Upper lobe of left lung (tissue), 6 donors: ENCODE data around the gene GTF2A2. TPM values are rescaled to one million over a fixed set of nuclear protein-coding genes. Genes with fewer than 3 reads are reported as not detected.

Source experiments
- ATAC-seq, 2 donors: fragments of 200-7000 bp; cut with Tn5 transposase; one replicate each; pipeline ENCODE4 v1.9.1; 2022; ENCODE audit warnings: mild to moderate bottlenecking in 2 of 2, moderate library complexity in 2 of 2; ENCODE audit not compliant: low FRiP score in 2 of 2
- DNase-seq, 2 donors: peaks; one replicate each; pipeline ENCODE4 v3.0.0-alpha.2; 2019 to 2020
- H3K27ac ChIP-seq, 4 donors: fragments of 200-600 bp; sonication (generic); one replicate each; pipeline ENCODE4 v1.5.1; 2016 to 2019
- H3K27me3 ChIP-seq, 4 donors: fragments of 200-600 bp; sonication (generic); one replicate each; pipeline ENCODE4 v1.5.1; 2017 to 2019
- H3K36me3 ChIP-seq, 4 donors: fragments of 200-600 bp; sonication (generic); one replicate each; pipeline ENCODE4 v1.5.1; 2016 to 2019
- H3K4me1 ChIP-seq, 4 donors: fragments of 200-600 bp; sonication (generic); one replicate each; pipeline ENCODE4 v1.5.1; 2018 to 2019
- H3K4me3 ChIP-seq, 4 donors: fragments of 200-600 bp; sonication (generic); one replicate each; pipeline ENCODE4 v1.5.1; 2017 to 2019; ENCODE audit warnings: mild to moderate bottlenecking in 2 of 4, moderate library complexity in 1 of 4
- H3K9me3 ChIP-seq, 4 donors: fragments of 200-600 bp; sonication (generic); one replicate each; pipeline ENCODE4 v1.5.1; 2018 to 2019
- EP300 ChIP-seq, 4 donors: sonication (generic); formaldehyde crosslinking; IDR thresholded peaks; one replicate each; pipeline ENCODE4 v1.5.1; 2017; ENCODE audit warnings: antibody characterized with exemption in 4 of 4, control low read depth in 2 of 4
- POLR2A ChIP-seq, 4 donors: fragments of 450-650 bp; IDR thresholded peaks; one replicate each; pipeline ENCODE4 v1.5.1; 2016 to 2017; ENCODE audit warnings: antibody characterized with exemption in 4 of 4, mild to moderate bottlenecking in 2 of 4
- POLR2AphosphoS5 ChIP-seq, 2 donors: sonication (generic); formaldehyde crosslinking; IDR thresholded peaks; one replicate each; pipeline ENCODE4 v1.5.1; 2017; ENCODE audit warnings: antibody characterized with exemption in 2 of 2
- WGBS, 2 donors: methylation state at CpG; one replicate each; pipeline ENCODE4 v1.1.5; 2017 to 2018; 5-methylcytosine and 5-hydroxymethylcytosine counted together
- total RNA-seq, 6 donors: library from RNA; depleted of rRNA in 4 of 6; stranded (reverse); fragments of >200 nt in 4 of 6; gene quantifications; one replicate each; pipeline versions ENCODE4 v1.1.0 to v1.2.1, GENCODE V29; 2016 to 2021
- TF ChIP-seq, protein P1 (sequence below), 6 experiments: fragments of 450-650 bp in 4 of 6; fragments of 200-600 bp in 2 of 6; sonication (generic) in 2 of 6; IDR thresholded peaks; one replicate each; pipeline ENCODE4 v1.5.1; 2016 to 2019; ENCODE audit warnings: antibody characterized with exemption in 6 of 6
- donor health status: DM: no; HTN: no; CAD: no; lungs with moderate emphysema.
- donor health status: DM: no; HTN: yes; CAD: no; lungs with severe emphysema.

The GTF2A2 gene
- total RNA-seq, 6 donors from 2014 or later = 5.5 to 80.1 (median 30.2) TPM

DNA sequence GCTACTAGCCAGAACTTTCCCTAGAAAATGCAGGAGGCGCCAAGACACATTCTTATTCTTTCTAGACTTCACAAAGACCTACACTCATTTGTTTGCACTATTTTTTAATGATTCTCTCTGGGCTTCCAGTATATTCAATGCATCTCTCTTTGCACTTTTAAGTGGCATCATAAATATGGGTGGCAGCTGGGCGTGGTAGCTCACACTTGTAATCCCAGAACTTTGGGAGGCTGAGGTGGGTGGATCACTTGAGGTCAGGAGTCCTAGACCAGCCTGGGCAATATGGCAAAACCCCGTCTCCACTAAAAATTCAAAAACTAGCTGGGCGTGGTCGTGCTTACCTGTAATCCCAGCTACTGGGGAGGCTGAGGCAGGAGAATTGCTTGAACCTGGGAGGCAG, 51.3 kb downstream of the GTF2A2 start:
- no peak for ATAC-seq
- no peaks in the 10 kb centered on the region for H3K4me1 ChIP-seq
- no peak overlapping the region for H3K27ac ChIP-seq
- DNase-seq = no peak
- H3K9me3 ChIP-seq = peaks cover 0 to 4% (median 0%) of the 10 kb centered on the region in 4 donors
- no peaks in the 10 kb centered on the region for H3K36me3 ChIP-seq
- no peaks in the 10 kb centered on the region for H3K27me3 ChIP-seq
- H3K4me3 ChIP-seq = no peak overlapping the region
- no peak for TF ChIP-seq POLR2A (IDR thresholded peaks at IDR 0.05)
- no peak for TF ChIP-seq POLR2AphosphoS5 (IDR thresholded peaks at IDR 0.05)
- no peak for TF ChIP-seq EP300 (IDR thresholded peaks at IDR 0.05)
- TF ChIP-seq, protein P1, sequence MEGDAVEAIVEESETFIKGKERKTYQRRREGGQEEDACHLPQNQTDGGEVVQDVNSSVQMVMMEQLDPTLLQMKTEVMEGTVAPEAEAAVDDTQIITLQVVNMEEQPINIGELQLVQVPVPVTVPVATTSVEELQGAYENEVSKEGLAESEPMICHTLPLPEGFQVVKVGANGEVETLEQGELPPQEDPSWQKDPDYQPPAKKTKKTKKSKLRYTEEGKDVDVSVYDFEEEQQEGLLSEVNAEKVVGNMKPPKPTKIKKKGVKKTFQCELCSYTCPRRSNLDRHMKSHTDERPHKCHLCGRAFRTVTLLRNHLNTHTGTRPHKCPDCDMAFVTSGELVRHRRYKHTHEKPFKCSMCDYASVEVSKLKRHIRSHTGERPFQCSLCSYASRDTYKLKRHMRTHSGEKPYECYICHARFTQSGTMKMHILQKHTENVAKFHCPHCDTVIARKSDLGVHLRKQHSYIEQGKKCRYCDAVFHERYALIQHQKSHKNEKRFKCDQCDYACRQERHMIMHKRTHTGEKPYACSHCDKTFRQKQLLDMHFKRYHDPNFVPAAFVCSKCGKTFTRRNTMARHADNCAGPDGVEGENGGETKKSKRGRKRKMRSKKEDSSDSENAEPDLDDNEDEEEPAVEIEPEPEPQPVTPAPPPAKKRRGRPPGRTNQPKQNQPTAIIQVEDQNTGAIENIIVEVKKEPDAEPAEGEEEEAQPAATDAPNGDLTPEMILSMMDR (IDR thresholded peaks at IDR 0.05) = no peak
- WGBS, 2 donors = 70 to 72% methylated on average over 4 of the region's 5 CpGs

- ATAC-seq = no peak
- H3K36me3 ChIP-seq = no peaks in the 10 kb centered on the region
- H3K4me3 ChIP-seq = no peak overlapping the region
- 83 to 86% methylated on average over 2 of the region's 2 CpGs for WGBS, 2 donors
- TF ChIP-seq POLR2A (IDR thresholded peaks at IDR 0.05) (no peak), POLR2AphosphoS5 (IDR thresholded peaks at IDR 0.05) (no peak), EP300 (IDR thresholded peaks at IDR 0.05) (no peak)
- TF ChIP-seq, protein P1 (IDR thresholded peaks at IDR 0.05) = no peak
- peaks cover 0 to 5% (median 0%) of the 10 kb centered on the region in 4 donors for H3K9me3 ChIP-seq
- DNase-seq = no peak
- H3K4me1 ChIP-seq = no peaks in the 10 kb centered on the region
- H3K27me3 ChIP-seq = no peaks in the 10 kb centered on the region
- no peak overlapping the region for H3K27ac ChIP-seq
These were observed 58.9 kb downstream of the GTF2A2 start for GRCh38 chr15:59598461-59598860.

DNA sequence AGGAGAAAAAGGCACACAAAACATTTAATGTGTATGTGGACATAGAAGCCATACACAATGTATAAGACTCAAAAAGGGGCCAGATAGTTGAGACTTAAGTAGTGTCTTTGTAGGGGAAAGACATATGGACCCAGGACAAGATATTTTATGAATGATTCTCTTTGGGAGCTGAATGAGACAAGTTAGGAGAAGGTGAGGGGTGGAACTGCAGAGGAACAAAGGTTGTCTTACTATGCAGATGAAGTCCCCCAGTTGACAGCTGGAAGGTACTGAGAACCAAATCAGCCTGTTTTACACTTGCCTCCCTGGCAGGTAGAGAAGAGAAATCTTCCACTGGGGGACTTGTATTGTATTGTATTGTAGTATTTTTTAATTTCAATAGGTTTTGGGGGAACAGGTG, 60.7 kb downstream of the GTF2A2 start:
- Histone ChIP-seq H3K4me3 (no peak overlapping the region), H3K36me3 (no peaks in the 10 kb centered on the region), H3K27ac (no peak overlapping the region), H3K27me3 (no peaks in the 10 kb centered on the region), H3K4me1 (no peaks in the 10 kb centered on the region), H3K9me3 (peaks cover 0 to 5% (median 0%) of the 10 kb centered on the region in 4 donors)
- TF ChIP-seq, protein P1 (IDR thresholded peaks at IDR 0.05) = no peak
- TF ChIP-seq POLR2AphosphoS5 (IDR thresholded peaks at IDR 0.05) (no peak), EP300 (IDR thresholded peaks at IDR 0.05) (no peak), POLR2A (IDR thresholded peaks at IDR 0.05) (no peak)
- ATAC-seq (no peak), DNase-seq (no peak)

DNA sequence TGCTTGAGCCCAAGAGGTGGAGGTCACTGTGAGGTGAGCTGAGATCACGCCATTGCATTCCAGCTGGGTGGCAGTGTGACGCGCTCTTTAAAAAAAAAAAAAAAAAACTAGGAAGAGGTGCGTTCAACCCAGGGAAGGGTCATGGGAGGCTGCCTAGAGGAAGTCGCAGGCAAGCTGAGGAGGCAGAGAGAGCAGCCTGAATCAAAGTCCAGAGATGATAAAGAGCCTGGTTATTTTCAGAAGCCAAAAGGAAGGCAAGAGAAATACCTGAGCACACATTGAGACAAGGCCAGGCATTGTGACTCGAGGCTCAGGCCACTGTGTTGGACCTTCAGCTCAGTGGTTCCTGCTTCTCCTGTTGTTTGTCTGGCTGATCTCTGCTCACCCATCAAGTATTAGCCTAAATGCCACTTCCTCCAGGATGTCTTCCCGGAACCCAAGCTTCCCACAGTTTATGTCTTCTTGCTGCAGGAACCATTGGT, 61.8 kb downstream of the GTF2A2 start:
- ATAC-seq (no peak), DNase-seq (no peak)
- Histone ChIP-seq H3K36me3 (no peaks in the 10 kb centered on the region), H3K9me3 (no peaks in the 10 kb centered on the region), H3K27ac (no peak overlapping the region), H3K4me3 (no peak overlapping the region), H3K4me1 (no peaks in the 10 kb centered on the region), H3K27me3 (no peaks in the 10 kb centered on the region)
- WGBS, 2 donors = 75 to 77% methylated on average over 7 of the region's 7 CpGs
- TF ChIP-seq POLR2AphosphoS5 (IDR thresholded peaks at IDR 0.05) (no peak), EP300 (IDR thresholded peaks at IDR 0.05) (no peak), POLR2A (IDR thresholded peaks at IDR 0.05) (no peak)
- TF ChIP-seq, protein P1 (IDR thresholded peaks at IDR 0.05) = no peak

DNA sequence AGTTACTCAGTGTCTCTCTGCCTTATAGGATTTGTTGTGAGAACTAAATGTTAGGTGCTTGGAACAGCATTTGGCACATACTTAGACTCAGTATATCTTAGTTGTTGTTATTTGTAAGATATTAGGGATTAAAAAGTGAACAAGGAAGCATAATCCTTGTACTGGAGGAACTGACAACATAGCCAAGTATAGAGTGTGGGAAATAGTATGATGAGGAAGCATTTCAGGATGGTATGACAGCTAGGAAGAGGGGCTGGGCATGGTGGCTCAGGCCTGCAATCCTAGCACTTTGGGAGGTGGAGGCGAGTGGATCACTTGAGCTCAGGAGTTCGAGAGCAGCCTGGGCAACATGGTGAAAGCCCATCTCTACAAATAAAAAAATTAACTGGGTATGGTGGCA, 62.3 kb downstream of the GTF2A2 start:
- no peak for DNase-seq
- TF ChIP-seq POLR2A (IDR thresholded peaks at IDR 0.05) (no peak), EP300 (IDR thresholded peaks at IDR 0.05) (no peak), POLR2AphosphoS5 (IDR thresholded peaks at IDR 0.05) (no peak)
- TF ChIP-seq, protein P1 (IDR thresholded peaks at IDR 0.05) = no peak
- Histone ChIP-seq H3K4me3 (no peak overlapping the region), H3K36me3 (no peaks in the 10 kb centered on the region), H3K4me1 (no peaks in the 10 kb centered on the region), H3K27ac (no peak overlapping the region), H3K27me3 (no peaks in the 10 kb centered on the region), H3K9me3 (no peaks in the 10 kb centered on the region)
- ATAC-seq = no peak
- WGBS, 2 donors = 90 to 91% methylated on average over 2 of the region's 2 CpGs
